HG03565 (cell line): ENCODE data around the gene EBNA1BP2.
"Not testable (repeated sequence)": the region's sequence is repeated elsewhere in the genome, so short reads cannot be mapped to it uniquely, and the experiment has no call there.

ENCODE experiments used
- ATAC-seq: cut with Tn5 transposase; IDR thresholded peaks from one replicate; pipeline ENCODE4 v1.9.1; 2021; ENCODE audit warnings: mild to moderate bottlenecking, moderate library complexity; ENCODE audit not compliant: unreplicated experiment

Gene EBNA1BP2

DNA sequence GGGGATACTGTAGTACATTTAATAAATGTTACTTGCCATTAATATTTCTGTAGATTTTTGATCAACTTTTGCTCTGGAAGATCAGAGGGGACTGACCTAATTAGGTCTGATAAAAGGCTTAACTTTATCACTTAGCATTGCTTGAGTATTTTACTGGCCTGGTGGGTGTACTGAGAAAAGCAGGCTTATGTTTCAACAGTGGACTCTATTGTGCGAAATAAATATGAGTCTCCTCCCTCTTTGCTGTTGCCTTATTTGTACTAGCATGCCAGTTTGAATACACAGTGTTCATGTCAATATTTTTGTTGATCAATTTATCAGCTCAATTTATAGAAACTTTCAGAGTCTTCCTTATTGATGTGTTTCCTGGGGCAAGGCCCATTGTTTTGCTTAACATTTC, 49.1 kb downstream of the EBNA1BP2 start:
- no peak for ATAC-seq

DNA sequence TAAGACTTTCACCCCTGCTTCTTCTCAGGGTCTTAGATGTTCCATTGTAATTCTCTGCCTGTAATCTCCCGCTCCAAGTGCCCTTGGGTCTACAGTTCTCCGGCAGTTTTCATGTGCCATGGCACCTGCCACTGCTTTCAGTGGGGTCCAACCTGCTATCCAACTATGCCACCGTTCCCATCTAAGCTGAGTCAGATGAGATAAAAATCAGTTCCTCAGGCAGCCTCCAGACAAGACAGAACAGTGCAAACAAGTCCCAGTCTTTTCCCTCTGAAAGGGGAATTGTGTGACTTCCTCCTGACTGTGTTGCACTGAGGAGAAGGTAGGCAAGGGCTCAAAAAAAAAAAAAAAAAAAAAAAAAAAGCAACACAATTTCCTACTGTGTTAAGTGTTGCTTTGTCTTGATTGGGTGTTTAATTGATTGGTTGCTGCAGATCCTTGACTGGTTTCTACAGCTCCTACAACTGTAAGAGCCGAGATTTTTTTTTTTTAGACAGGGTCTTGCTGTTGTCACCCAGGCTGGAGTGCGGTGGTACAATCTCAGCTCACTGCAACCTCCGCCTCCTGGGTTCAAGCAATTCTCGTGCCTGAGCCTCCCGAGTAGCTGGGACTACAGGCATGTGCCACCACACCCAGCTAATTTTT, 50.7 kb downstream of the EBNA1BP2 start:
- ATAC-seq: no peak

- ATAC-seq: not testable (repeated sequence)
Observed at GRCh38 chr1:43119928-43120586, 52.0 kb downstream of the EBNA1BP2 start.
